ENCODE results near the gene RGCC. TPM values are rescaled to one million over a fixed set of nuclear protein-coding genes. Genes with fewer than 3 reads are reported as not detected.

Gene RGCC
- polyA plus RNA-seq, 1 donor = 17.1 TPM

DNA sequence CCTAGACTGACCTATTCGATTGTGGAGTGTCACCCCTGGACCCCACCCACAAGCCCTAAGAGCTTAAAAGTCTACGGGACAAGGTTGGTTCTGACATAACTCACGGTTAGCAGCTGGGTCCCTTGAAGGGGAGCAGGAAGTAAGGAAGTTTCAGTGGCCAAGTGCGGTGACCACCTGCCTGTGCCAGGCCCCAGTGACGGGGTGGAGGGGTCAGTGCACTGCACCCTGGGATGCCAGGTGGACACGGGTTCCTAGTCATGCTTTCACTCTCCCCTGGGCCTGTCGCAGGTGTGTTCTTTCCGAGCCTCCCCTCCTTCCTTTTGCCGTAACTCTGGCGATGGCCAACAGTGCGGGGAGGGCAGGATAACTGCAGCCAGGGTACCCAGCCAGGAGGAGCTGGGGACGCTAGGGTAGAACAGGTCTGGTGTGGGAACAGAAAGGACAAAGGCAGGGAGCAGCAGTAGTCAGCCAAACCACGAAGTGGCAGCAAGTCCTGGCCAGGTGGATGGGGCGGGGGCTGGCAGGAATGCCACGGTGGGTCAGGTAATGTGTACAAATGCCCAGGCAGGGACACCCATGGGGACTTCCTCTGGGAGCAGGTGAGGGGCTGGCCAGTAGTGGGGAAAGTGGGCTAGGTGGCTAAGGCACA, 58.3 kb downstream of the RGCC start:
- DNase-seq (ENCODE audit: low read depth) = no peak

GRCh38 chr13:41516166-41516565, 58.8 kb downstream of the RGCC start:
- DNase-seq (ENCODE audit: low read depth) = no peak

- no peak for DNase-seq (ENCODE audit: low read depth)
Measured at GRCh38 chr13:41516760-41517159, 59.4 kb downstream of the RGCC start.

DNA sequence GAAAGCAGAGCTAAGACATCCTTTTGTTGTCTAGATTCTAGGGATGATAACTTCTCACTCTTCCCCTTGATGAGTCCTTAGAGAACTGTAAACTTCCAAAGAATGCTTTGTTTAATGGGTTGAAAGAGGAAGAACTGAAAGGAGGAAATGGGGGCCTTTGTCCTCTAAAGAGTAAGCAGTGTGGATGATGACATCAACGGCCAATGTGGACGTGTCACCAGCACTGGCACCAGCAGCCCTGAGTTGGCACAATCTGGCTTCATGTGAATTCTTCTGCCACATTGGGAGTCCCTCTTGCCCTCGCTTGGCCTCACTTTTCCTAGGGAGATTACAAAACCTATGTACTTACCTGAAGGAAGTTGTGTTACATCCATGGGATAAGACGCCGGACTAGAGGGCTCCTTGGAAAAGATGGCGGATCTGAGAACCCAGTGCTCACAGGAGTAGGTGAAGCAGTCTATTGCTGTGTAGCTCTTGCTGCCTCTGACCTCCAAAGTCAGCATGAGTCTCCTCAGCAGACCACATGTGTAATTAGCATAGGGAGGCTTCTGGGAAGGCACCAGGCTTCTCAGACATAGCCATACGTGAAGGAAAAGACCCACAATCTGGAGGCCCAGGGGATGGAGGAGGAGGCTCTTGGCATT, 62.8 kb downstream of the RGCC start:
- no peak for DNase-seq (ENCODE audit: low read depth)

Other genes starting within 250 kb of the RGCC start
- 10.5 TPM for gene MTRF1, start 194.0 kb upstream of the RGCC start, polyA plus RNA-seq (ENCODE audit: insufficient read length)
- gene NAA16, start 146.3 kb upstream of the RGCC start, polyA plus RNA-seq (ENCODE audit: insufficient read length) = 22.4 TPM